Lung microvascular endothelial cell (primary cell): ENCODE measurements around the gene LRP8. TPM values are rescaled to one million over a fixed set of nuclear protein-coding genes. Genes with fewer than 3 reads are reported as not detected.
A peak's percentile ranks its signal among the peaks of the same experiment; 100 is the strongest.

Experiments used
- DNase-seq, 2 donors: peaks; one replicate each; pipeline versions ENCODE4 v3.0.0 to v3.0.0-alpha.2; 2010; ENCODE audit warnings: low read depth in 2 of 2
- total RNA-seq: library from RNA; depleted of rRNA; stranded (reverse); fragments of >200 nt; gene quantifications from 2 replicates; pipeline ENCODE4 v1.2.1, GENCODE V29; 2014

The LRP8 gene
- total RNA-seq, 1 donor from 2014 or later, result 7.7 TPM

DNA sequence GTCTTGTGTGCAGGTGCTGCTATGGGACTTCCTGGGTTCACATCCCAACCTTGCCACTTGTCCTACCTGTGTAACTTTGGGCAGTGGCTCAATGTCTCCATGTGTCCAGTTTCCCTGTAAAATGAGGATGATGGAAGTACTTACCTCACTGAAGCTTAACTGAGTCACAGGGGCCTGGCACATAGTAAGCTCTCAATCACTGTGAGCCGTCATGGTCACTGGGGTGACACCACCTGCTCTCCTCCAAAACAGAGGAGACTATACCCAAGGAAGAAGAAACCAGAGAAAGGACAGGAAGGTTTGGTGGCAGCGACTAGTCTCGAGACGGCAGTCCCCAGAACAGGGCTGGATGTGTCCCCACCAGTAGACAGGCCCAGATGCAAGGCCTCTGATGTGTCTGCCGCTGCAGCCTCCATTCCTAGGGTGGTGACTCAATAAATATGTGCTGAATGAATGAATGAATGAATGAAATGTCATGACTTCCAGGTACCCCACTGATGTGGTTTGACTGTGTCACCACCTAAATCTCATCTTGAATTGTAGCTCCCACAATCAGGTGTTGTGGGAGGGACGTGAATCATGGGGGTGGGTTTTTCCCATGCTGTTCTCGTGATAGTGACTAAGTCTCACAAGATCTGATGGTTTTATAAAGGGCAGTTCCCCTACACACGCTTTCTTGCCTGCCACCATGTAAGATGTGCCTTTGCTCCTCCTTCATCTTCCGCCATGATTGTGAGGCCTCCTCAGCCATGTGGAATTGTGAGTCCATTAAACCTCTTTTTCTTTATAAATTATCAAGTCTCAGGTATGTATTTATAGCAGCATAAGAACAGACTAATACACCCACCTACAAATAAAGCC lies 13.0 kb upstream of the LRP8 start:
- no peak for DNase-seq

GRCh38 chr1:53339736-53340635 lies 12.1 kb upstream of the LRP8 start:
- no peak for DNase-seq

DNA sequence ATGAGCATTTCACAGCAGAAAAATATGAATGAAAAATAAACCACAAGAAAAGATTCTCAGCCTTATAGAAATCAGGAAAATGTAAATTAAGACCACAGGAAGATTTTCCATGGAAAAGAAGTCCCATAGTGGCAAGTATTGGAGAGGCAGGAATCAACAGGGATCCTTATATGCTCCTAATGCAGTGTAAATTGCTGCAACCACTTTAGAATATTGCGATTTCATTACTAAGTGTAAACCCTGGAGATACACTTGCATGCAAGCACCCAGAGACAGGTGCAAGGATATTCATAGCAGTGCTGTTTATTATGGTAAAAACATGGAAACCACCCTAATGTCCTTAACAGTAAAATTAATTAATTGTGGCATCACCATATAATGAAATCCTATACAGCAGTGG lies 10.6 kb upstream of the LRP8 start:
- DNase-seq, result no peak

- no peak for DNase-seq
Observed at GRCh38 chr1:53337499-53337898, 9.6 kb upstream of the LRP8 start.

DNA sequence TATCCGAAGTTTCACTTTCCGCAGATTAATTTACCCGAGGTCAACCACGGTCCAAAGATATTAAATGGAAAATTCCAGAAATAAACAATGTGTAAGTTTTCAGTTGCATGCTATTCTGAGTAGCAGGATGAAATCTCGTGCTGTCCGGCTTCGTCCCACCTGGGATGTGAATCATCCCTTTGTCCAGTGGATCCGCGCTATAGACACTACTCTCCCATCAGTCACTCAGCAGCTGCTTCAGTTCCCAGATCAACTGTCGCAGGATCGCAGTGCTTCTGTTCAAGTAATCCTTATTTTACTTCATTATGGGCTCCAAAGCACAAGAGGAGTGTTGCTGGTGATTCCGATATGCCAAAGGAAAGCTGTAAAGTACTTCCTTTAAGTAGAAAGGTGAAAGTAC lies 8.3 kb upstream of the LRP8 start:
- DNase-seq, result peak in 1 of 2 donors; percentile 17

DNA sequence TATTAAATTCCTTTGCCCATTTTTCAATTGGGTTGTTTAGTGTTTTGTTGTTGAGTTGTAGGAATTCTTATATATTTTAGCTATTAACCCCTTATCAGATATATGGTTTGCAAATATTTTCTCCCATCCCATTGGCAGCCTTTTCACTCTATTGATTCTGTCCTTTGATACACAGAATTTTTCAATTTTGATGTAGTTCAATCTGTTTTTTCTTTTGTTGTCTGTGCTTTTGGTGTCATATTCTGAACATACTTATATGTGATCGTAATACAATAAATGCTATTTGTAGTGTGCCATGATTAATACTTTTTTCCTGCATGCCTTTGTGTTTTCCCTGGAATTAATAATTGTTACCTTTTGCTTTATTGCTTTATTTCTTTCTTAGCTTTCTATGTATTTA lies 7.8 kb upstream of the LRP8 start:
- no peak for DNase-seq

DNA sequence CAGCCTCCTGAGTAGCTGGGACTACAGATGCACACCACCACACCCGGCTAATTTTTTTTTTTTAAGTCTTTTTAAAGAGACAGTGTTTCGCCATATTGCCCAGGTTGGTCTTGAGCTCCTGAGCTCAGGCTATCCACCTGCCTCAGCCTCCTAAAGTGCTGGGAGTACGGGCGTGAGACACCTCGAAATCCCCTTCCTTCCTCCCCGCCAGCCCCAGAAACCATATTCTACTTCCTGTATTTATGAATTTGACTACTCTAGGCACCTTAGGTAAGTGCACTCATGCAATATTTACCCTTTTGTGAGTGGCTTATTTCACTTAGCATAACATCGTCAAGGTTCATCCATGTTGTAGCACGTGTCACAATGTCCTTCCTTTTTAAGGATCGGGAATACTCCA lies 6.9 kb upstream of the LRP8 start:
- no peak for DNase-seq

GRCh38 chr1:53334312-53334711 lies 6.4 kb upstream of the LRP8 start:
- no peak for DNase-seq

- DNase-seq, result no peak
Observed at GRCh38 chr1:53332833-53333232, 5.0 kb upstream of the LRP8 start.

DNA sequence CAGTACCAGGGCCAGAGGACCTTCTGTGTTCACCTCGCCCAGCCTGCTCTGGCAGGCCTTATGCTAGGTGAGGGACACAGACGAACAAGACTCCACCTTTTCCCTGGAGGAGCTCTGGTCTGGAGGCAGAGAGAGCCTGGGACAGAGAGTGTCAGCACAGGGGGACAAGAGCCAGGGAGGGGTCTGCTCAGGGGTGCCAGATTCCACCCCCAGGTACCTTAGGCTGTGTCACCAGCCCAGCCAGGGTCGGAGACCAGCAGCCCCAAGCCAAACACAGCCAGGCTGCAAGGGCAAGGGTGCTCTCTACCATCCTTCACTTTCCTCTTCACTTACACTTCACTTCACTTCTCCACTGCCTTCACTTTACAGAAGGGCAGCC lies 4.3 kb upstream of the LRP8 start:
- DNase-seq, result no peak

- DNase-seq, result no peak
Observed at GRCh38 chr1:53331446-53332185, 3.7 kb upstream of the LRP8 start.

DNA sequence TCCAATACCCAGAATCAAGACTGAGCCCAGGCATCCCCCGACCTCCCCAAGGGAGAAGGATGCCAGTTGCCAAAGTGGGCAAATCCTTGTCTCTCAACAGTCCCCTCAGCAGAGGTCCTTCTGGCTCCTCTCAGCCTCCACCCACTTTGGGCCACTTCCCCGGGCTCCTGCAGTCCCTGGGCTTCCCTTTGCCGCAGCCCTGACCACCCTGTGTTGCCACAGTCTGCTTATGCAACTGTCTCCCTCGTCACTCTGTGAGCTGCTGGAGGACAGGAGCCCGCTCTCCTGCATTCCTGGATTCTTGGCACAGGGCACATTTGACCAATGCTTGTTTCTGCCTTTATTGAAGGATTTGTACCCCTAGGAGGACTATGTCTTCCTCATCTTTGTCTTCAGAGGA lies 2.9 kb upstream of the LRP8 start:
- DNase-seq, result no peak

- peak in 1 of 2 donors; percentile 23 for DNase-seq
Observed at GRCh38 chr1:53328541-53329499, 950 bp upstream of the LRP8 start.

DNA sequence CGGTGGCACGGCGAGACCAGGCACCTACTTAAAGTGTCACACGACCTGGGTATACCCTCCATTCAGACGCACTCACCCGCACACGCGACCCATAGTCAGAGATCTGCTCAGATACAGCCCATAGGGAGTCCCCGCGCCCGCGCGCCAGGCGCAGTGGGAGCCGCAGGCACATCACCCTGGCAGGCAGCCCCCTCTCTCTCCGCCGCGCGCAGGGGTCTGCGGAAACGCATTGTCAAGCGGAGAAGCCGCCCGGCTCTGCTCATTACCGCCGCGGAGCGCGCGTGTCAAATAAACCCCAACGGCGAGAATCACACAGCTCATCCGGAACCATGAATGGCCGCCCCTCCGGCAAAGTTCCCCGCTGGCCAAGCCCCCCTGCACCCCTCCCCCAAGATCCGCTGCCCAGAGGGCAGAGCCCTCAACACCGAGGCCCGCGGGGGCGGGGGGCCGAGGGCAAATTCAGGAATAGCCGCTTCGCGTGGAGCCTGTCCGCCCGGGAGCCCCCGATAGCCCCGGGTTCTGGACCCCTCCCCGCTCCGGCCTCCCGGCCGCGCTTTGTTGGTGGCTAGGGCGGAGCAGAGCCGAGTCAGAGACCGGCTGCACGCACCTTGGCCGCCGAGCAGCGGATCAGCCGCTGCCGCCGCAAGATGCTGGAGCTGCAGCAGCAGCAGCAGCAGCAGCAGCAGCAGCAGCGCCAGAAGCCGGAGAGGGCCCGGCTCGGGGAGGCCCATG lies 522 bp downstream of the LRP8 start:
- peak; percentile 36 to 48 for DNase-seq

DNA sequence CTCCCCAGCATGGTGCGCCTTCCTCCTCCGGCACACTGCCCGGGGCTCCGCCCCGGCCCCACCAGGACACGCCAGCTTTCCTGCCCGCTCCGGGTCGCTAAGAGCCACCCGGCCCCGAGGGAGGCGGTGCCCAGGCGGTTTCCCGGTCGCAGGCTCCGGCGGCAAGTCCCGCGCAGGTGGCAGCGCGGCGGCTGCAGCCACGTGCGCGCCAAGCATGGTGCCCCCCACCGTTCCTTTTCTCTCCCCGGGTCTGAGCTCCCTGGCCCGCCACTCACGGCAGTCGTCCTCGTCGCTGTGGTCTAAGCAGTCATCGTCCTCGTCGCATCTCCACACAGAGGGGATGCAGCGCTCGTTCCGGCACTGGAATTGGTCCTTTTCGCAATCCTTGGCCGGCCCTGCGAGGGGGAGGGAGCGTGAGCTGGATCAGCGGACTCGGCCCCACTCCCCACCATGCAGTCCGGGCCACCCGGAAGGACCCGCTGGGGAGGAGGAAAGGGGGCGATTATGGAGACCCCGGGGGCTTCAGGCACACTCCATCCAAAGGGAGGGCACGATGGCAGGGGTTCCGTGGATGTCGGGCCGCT lies 1.2 kb downstream of the LRP8 start:
- peak in 1 of 2 donors; percentile 12 for DNase-seq

- DNase-seq, result peak; percentile 74 to 79
Observed at GRCh38 chr1:53326088-53326597, 1.7 kb downstream of the LRP8 start.

GRCh38 chr1:53325326-53326087 lies 2.4 kb downstream of the LRP8 start:
- peak in 1 of 2 donors; percentile 2 for DNase-seq

GRCh38 chr1:53324728-53325297 lies 3.1 kb downstream of the LRP8 start:
- DNase-seq, result no peak
